Brain microvascular endothelial cell (primary cell): ENCODE data around the gene UBE2E2.

Experiments
- DNase-seq: peaks from one replicate; pipeline ENCODE4 v3.0.0-alpha.2; 2020
- H3K27ac ChIP-seq: fragments of 250-450 bp; sonication (Bioruptor Pico); 2 replicates; pipeline ENCODE4 v1.5.1; 2020; ENCODE audit warnings: mild to moderate bottlenecking, moderate library complexity
- H3K27me3 ChIP-seq: fragments of 250-450 bp; sonication (Bioruptor Pico); replicated peaks from 2 replicates; pipeline ENCODE4 v1.5.1; 2020; ENCODE audit warnings: mild to moderate bottlenecking
- H3K36me3 ChIP-seq: fragments of 250-450 bp; sonication (Bioruptor Pico); replicated peaks from 2 replicates; pipeline ENCODE4 v1.5.1; 2020; ENCODE audit warnings: mild to moderate bottlenecking
- H3K4me3 ChIP-seq: 2 replicates; pipeline ENCODE4 v1.5.1; 2011; ENCODE audit warnings: low read depth, mild to moderate bottlenecking, control low read depth, low read length, moderate library complexity
- CTCF ChIP-seq: IDR thresholded peaks from 2 replicates; pipeline ENCODE4 v1.5.1; 2011; ENCODE audit warnings: low read depth, mild to moderate bottlenecking, moderate library complexity, low read length, control low read depth, inconsistent platforms; ENCODE audit errors: missing control alignments
- in situ Hi-C: cut with HindIII; loops from 2 replicates; pipeline ENCODE4 v1.10.0; 2017; ENCODE audit warnings: low sequenced_read_pairs, low pct_ligation_motif_present

Gene UBE2E2

GRCh38 chr3:23450051-23450450 lies 246.9 kb downstream of the UBE2E2 start:
- in situ Hi-C loops, result no loop called here
- Histone ChIP-seq H3K27me3 (no peaks in the 10 kb centered on the region), H3K36me3 (no peaks in the 10 kb centered on the region), H3K27ac (no peak overlapping the region), H3K4me3 (no peak overlapping the region)
- no peak for TF ChIP-seq CTCF
- DNase-seq, result no peak

GRCh38 chr3:23450806-23451205 lies 247.7 kb downstream of the UBE2E2 start:
- no peak for TF ChIP-seq CTCF
- Histone ChIP-seq H3K27me3 (no peaks in the 10 kb centered on the region), H3K36me3 (no peaks in the 10 kb centered on the region), H3K27ac (no peak overlapping the region), H3K4me3 (no peak overlapping the region)
- in situ Hi-C loops, result no loop called here
- no peak for DNase-seq

- no peak overlapping the region for H3K27ac ChIP-seq
- H3K4me3 ChIP-seq, result no peak overlapping the region
- no peak for TF ChIP-seq CTCF
- H3K27me3 ChIP-seq, result no peaks in the 10 kb centered on the region
- DNase-seq, result no peak
- in situ Hi-C loops, result no loop called here
- no peaks in the 10 kb centered on the region for H3K36me3 ChIP-seq
Measured at GRCh38 chr3:23452408-23452807, 249.3 kb downstream of the UBE2E2 start.

GRCh38 chr3:23455084-23455483 lies 252.0 kb downstream of the UBE2E2 start:
- peak; percentile 85 for DNase-seq
- in situ Hi-C loops, result no loop called here
- Histone ChIP-seq H3K36me3 (no peaks in the 10 kb centered on the region), H3K4me3 (no peak overlapping the region), H3K27ac (no peak overlapping the region), H3K27me3 (no peaks in the 10 kb centered on the region)
- TF ChIP-seq CTCF, result no peak

GRCh38 chr3:23455775-23456174 lies 252.6 kb downstream of the UBE2E2 start:
- Histone ChIP-seq H3K27me3 (no peaks in the 10 kb centered on the region), H3K36me3 (no peaks in the 10 kb centered on the region), H3K27ac (no peak overlapping the region), H3K4me3 (no peak overlapping the region)
- peak; percentile 65 for DNase-seq
- in situ Hi-C loops, result no loop called here
- TF ChIP-seq CTCF, result no peak

- no peak overlapping the region for H3K27ac ChIP-seq
- H3K27me3 ChIP-seq, result no peaks in the 10 kb centered on the region
- DNase-seq, result no peak
- in situ Hi-C loops, result no loop called here
- H3K4me3 ChIP-seq, result no peak overlapping the region
- H3K36me3 ChIP-seq, result no peaks in the 10 kb centered on the region
- TF ChIP-seq CTCF, result no peak
Measured at GRCh38 chr3:23457697-23458096, 254.6 kb downstream of the UBE2E2 start.
